H54 (cell line): Measurements from ENCODE around the gene POMC.
"Not testable (repeated sequence)": the region's sequence is repeated elsewhere in the genome, so short reads cannot be mapped to it uniquely, and the experiment has no call there.

ENCODE experiments used
- DNase-seq: peaks from one replicate; pipeline ENCODE4 v3.0.0; 2011; ENCODE audit warnings: low spot score, mixed read lengths; ENCODE audit not compliant: insufficient read length
- FAIRE-seq: peaks from 3 replicates; lab custom pipeline; 2011; peaks lifted over from hg19 to GRCh38; lab: Jason Lieb, UNC
- POLR2A ChIP-seq: IDR thresholded peaks from 2 replicates; pipeline ENCODE4 v1.6.1; 2011; ENCODE audit warnings: low read depth, mild to moderate bottlenecking, low read length

The POMC gene

DNA sequence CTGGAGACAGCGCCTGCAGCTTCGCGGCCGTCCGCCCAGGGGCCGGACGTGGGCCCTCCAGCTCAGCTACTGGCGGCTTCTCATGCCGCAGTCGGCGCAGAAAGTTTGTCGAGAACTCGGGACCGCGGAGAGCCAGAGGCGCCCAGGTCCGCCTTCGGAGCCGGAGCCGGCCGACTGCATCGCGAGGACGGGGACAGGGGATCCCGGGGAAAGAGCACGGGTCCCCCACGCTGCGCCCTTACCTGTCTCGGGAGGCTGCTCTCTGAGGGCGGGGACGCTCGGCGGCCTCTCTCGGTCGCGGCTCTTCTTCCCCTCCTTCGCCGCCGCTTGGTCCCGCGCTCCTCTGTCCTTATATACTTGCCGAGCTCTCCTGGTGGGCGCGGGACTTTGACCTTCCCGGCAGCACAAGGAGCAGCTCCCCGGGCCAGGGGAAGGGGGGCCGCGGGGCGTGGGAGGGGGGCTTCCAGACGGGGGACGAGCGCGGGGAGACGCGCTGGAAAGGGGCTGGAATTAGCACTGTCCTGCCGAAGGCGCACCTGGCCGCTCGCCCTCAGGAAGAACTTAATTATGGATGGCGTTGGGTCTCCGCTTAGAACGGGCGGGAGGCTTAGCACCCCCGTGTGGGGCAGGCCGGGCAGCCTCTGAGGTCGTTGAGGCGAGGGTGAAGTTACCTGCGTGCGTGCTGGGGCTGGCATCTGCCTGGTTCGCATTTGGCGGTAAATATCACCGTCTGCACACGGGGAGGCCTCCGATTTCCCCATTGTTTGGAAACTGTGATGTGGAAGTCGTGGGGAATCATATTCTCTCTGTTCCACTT, at the start of gene POMC:
TSS of gene POMC (minus strand) at position 325 of the 817 bp plus-strand sequence. CDS start 3,808 bp downstream, outside the sequence.
- no peak for FAIRE-seq
- no peak for DNase-seq
- TF ChIP-seq POLR2A = no peak

DNA sequence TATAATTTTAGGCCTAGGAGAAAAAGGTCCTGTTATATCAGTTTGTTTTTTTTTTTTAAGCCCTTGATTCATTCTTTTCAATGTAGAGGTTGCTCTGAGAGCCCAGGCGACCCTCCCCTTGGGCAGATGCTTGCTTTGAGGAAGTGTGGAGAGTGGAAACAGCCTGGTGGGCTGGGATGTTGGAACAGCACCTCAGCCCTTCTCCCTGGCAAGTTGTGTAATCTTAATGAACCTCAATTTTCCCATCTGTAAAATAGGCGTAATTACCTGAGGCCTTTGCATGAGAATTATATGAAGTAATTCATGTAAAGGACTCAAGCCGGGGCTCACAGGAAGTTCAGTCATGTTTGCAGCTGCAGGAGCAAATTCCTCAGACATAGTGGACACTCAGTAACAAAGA, 49.7 kb upstream of the POMC start:
- FAIRE-seq = no peak
- TF ChIP-seq POLR2A = no peak
- no peak for DNase-seq

DNA sequence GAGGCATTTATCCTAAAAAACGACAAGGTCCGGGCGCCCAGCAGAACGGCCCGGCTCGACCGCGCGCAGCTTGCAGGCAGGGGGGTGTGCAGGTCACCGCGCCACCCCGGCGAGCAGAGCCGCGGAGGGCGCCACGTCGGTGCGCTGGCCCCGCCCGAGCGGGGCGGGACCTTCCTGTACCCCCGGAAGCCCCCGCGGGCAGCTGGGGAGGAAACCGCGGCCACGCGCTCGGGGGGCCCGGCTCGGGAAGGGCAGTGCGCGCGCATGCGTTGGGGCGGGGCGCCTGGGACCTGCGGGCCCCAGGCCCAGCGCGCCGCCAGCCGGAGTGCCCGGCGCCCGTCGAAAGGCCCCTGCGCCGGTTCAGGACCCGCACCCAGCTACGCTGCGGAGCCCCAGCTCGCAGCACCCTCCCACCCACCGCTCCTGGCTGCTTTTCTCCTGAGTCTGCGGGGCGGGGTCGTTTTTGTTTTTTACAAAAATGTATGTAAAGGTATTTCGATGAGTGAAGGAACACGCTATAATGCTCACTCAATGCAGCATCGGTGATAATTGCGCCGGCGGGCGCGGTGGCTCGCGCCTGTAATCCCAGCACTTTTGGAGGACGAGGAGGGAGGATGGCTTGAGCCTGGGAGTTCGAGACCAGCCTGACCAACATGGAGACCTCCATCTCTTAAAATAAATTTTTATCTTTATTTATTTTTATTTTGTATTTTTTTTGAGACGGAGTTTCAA, 47.7 kb upstream of the POMC start:
- no peak for TF ChIP-seq POLR2A
- DNase-seq (no peak), FAIRE-seq (no peak)

DNA sequence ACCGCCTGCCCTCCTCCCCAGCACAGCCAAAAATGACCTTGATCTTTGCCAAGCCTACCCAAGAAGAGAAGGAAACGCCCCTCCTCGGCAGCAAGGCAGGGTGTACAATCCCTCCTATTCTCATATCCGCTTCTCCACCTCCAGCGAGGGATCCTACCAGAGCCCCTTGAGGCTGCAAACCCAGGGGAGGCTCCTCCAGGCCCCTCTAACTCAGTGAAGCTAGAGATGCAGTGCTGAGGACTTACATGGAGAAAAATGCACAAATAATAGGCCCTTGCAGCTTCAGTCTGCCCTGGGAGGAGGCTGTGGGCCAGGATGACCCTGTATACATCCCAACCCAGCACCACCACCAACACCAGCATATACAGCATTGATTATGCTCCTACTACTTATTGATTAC, 46.9 kb upstream of the POMC start:
- no peak for FAIRE-seq
- no peak for TF ChIP-seq POLR2A
- DNase-seq = no peak

DNA sequence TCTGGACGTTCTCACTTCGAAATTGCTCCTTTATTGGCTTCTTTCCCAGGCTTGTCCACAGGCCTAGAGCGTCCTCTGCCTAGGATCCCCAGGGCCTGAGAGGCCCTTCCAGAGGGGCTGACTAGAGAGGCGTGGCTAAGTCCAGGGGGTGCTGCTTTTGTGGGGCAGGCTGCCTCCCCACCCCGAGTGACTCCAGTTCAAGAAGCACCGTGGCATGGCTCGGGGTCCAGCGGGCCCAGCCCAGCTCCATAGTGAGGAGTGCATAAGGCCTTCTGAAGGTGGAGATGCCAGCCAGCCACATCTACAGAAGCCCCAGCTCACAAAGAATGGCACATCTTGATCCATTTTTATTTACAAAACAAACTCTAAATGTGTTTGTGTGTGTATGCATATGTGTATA, 44.8 kb upstream of the POMC start:
- no peak for TF ChIP-seq POLR2A
- DNase-seq = no peak
- FAIRE-seq = no peak

DNA sequence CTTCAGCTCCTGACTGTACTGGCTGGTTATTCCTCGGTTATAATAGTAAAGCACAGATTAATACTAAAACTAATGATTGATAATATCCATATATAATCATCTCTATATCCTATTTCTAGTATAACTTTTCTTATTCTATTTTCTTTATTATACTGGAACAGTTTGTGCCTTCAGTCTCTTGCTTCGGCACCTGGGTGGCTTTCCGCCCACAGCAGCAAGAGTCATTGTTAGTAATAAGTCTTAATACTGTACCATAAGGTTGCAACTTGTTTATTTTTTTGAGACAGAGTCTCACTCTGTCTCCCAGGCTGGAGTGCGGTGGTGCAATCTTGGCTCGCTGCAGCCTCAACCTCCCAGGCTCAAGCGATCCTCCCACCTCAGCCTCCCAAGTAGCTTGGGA, 42.5 kb upstream of the POMC start:
- DNase-seq, FAIRE-seq: not testable (repeated sequence)

DNA sequence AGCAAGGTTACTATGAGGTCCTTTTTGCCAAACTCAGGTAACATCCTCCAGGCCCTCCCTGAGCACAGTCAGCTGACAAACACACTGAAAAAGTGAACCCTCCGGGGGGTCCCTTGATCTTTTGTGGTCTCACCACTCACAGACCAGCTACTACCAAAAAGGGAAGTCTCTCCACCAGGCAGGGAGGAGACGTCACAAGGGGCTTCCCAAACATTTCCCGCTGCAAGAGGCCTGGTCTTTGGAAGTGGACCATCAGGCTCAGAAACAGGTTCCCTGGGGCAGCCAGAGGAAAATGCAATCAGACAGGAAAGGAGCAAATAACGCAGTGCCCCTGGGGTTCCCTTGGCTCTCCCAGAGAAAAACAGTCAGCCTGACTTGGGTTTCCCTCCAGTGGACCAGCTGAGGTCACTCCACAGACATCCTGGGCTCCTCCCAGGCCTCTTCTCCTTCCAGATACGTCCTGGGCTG, 38.7 kb upstream of the POMC start:
- no peak for FAIRE-seq
- no peak for DNase-seq
- TF ChIP-seq POLR2A = no peak

DNA sequence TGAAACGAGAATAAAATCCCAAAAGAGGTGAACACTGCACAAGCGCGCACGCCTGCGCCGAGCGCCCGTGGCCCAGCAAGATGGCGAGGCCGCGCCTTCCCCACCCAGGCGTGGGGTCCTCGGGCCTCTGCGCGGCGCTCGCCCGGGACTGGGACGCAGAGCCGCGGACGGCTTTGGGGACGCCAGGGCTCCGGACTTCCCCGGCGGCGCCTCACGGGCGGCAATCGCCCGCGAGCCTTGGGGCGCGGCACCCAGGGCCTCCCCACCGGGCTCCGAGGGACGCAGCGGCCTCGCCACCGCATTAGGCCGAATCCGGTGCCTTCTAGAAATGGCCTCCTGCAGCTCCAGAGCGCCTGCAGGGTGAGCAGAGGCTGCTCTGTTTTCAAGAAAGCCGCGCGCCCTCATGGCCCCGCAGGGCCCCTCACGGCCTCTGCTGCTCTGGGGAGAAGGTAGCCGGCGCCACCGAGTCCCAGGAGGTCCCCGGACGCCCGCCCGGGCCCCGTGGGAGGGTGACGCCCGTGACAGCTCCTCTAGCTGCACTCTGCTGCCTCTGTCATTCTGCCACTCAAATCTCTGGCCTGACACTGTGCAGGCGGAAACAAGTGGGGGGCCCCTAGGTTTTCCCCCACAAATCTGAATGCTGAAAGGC, 35.9 kb upstream of the POMC start:
- no peak for DNase-seq
- FAIRE-seq = no peak
- no peak for TF ChIP-seq POLR2A

DNA sequence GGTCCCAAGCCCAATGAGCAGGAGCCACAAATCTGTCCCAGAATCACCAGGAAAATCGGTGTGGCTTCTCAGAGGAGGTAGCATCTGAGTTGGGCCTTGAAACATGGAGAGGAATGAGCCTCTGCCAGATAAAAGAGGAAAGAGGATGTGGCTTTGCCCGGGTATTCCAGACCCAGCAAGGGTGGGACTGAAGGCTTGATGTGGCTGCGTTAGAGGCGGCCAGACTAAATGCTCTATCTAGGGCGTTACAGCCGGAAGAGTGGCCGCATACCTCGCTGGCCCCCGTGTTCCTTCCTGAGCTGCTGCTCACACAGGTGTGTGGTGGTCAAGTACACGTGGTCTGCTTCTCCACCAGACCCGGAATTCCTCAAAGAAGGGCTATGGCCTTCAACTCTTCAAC, 33.9 kb upstream of the POMC start:
- DNase-seq (no peak), FAIRE-seq (no peak)
- no peak for TF ChIP-seq POLR2A

DNA sequence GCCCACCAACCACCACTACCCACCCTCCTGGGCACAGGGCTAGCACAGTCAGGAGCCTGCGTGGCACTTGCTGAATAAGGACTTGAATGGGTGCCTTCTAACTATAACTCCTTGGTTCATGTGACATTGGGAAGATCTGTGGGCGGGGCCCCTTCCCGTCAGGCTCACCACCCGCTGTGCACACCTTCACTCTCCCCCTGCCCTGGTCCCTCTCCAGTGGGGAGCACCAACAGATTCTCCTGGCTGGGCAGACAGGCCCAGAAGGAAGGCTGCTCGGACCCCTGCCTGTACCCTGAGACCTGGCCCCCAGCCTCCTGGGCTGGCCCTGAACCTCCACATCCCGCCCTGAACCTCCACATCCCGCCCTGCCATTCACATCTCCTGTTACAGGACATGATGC, 33.4 kb upstream of the POMC start:
- DNase-seq (no peak), FAIRE-seq (no peak)
- no peak for TF ChIP-seq POLR2A

DNA sequence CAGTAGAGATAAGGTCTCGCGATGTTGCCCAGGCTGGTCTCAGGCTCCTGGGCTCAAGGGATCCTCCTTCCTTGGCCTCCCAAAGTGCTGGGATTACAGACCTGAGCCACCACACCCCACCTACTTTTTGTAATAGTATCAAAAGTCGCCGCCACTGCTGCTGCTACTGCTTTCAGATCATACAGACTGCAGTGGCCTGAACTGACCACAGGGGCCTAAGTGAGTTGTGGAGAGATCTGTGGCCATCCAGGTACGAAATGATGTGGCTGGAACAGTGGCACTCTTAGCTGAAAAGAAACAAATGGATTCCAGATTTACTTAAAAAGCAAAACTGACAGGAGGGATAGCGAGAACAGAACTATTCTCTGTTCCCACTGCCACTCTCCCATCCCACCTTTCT, 32.9 kb upstream of the POMC start:
- DNase-seq (peak; percentile 41), FAIRE-seq (no peak)
- TF ChIP-seq POLR2A = no peak

DNA sequence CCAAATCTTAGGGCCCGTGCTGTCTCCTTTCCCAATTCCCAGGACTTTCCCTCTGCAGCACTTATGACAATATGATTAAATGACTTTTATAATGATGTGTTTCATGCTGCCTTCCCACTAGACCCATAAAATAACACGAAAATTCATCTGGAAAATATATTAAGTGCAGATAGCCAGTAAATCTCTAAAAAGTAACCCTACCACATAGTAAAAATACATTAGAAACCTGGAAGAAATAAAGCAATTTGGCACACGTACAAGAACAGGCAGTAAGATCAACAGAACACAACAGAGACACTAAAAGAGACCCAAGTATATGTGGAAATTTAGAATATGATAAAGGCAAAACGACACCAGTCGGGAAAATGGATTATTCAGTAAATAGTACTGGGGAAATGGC, 30.2 kb upstream of the POMC start:
- no peak for DNase-seq
- no peak for TF ChIP-seq POLR2A
- FAIRE-seq = no peak

DNA sequence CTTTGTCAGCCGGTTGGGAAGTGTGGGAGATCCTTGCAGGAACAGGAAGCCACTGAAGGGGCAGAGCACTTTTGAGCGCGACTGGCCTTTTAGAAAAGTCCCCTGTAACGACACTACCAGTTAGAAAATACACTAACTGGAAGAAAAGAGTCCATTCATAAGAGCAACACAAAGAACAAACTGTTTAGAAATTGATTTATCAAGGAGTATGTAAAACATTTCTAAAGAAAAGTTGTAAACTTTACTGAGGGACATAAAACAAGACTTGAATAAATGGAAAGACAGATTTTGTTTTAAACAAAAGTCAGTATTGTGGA, 29.8 kb upstream of the POMC start:
- TF ChIP-seq POLR2A = no peak
- DNase-seq = no peak
- no peak for FAIRE-seq
